ENCODE results near the gene PLEKHD1.

The PLEKHD1 gene

DNA sequence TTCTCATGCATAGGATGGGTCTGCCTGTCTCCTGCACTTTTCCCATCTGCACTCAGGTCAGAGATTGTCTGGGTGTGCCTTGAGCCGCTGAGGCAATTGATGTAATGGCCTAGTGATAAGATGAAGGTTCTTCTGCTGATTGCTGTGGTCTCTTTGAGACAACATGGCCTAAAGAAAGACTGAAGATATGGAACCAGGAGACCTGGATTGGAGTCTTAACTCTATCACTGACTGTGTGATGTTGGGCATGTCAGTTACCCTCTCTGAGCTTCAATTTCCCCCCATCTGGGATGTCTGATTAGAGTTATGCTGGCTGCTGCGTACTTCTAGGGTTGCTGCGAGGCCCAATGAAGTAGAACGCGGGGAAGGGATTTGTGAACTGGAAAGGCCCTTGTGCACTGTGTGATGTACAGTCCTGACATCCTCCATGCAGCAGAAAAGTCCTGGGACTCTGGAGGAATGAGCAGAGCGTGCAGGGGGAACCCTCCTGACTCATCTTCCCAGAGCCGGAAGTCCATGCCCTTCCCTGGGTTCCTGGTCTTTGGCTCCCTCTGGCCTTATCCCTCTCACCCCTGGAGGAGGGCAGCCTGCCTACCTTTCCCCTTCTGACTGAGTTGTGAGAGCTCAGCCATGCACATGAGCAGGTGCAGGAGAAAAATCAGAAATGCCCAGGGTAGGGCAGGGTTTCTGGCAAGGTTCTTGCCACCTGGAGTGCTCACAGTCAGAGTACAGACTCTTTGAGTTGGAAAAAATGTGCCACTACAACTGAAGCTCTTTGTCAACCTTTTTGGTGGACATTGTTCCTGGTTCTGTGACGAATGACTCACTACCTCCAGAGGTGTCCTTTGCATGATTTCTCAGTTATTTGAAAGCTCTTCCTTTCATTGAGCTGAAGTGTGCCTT lies 21.1 kb downstream of the PLEKHD1 start:
- TF ChIP-seq, protein P1, sequence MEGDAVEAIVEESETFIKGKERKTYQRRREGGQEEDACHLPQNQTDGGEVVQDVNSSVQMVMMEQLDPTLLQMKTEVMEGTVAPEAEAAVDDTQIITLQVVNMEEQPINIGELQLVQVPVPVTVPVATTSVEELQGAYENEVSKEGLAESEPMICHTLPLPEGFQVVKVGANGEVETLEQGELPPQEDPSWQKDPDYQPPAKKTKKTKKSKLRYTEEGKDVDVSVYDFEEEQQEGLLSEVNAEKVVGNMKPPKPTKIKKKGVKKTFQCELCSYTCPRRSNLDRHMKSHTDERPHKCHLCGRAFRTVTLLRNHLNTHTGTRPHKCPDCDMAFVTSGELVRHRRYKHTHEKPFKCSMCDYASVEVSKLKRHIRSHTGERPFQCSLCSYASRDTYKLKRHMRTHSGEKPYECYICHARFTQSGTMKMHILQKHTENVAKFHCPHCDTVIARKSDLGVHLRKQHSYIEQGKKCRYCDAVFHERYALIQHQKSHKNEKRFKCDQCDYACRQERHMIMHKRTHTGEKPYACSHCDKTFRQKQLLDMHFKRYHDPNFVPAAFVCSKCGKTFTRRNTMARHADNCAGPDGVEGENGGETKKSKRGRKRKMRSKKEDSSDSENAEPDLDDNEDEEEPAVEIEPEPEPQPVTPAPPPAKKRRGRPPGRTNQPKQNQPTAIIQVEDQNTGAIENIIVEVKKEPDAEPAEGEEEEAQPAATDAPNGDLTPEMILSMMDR (IDR thresholded peaks at IDR 0.05) = no peak

- TF ChIP-seq, protein P1 (IDR thresholded peaks at IDR 0.05) = no peak
Observed at GRCh38 chr14:69506241-69506595, 21.7 kb downstream of the PLEKHD1 start.

- TF ChIP-seq, protein P1 (IDR thresholded peaks at IDR 0.05) = no peak
Observed at GRCh38 chr14:69518289-69519101, 34.0 kb downstream of the PLEKHD1 start.

DNA sequence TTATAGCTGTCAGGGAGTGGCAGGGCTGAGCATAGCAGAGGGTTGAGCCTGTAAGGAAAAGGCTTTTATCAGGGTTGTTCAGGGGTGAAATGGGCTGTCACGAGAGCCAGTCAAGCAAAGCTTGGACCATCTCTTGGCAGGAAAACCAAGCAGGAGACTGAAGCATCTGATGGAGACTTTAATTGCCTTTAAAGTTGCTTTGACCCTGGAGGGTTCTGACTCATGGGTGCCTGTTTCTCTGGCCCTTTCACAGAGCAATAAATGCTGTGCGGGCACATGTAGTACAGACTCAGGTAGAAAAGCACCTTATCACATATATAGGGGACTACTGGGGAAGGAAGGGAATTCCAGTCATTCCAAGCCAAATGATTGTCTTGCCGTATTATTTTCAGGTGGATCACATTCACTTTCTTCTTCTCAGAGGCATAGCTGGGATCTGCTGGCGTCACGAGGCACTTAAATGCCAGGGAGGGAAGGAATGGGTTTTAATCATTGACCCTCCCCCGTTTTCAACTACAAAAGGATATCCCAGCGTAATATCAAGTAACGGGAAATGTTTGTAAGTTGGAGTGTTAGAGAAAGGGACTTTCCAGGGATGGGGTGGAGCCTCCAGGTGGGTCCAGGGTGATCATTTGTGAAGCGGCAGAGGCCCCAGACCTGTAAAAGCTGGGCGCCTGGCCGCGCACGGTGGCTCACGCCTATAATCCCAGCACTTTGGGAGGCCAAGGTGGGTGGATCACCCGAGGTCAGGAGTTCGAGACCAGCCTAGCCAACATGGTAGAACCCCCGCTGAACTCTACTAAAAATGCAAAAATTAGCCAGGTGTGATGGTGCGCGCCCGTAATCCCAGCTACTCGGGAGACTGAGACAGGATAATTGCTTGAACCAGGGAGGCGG lies 34.9 kb downstream of the PLEKHD1 start:
- TF ChIP-seq, protein P1 (IDR thresholded peaks at IDR 0.05) = no peak

- TF ChIP-seq, protein P1 (IDR thresholded peaks at IDR 0.05) = no peak
Observed at GRCh38 chr14:69522026-69522425, 37.5 kb downstream of the PLEKHD1 start.

DNA sequence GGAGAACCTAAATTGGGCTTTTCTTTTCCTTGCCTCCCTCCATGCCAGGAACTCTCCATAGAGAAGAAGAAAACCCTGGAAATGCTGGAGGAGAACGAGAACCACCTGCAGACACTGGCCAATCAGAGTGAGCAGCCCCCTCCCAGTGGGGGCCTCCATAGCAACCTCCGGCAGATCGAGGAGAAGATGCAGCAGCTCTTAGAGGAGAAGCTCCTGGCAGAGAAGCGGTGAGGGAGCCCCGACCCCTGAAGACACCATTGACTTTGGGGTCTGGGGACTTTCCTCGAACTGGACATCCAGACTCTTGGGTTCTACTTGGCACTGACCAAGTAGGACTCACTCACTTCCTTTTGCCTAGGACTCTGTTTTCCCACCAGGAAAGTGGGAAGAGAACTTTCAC lies 41.4 kb downstream of the PLEKHD1 start:
- TF ChIP-seq, protein P1 (IDR thresholded peaks at IDR 0.05) = no peak

DNA sequence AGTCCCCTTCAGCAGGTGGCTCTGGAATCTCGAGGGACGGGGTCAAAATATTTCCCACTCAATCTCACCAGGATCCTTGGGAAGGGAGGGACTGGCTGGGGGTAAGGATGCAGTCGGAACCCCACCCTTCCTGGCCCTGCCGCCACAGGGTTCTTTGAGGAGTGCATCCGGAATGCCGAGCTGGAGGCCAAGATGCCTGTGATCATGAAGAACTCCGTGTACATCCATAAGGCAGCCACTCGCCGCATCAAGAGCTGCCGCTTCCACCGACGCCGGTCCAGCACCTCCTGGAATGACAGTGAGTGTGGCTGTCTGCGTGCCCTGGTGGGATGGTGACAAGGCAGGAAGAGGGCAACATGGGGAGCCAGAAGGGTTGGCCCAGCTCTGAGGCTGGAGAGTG lies 43.1 kb downstream of the PLEKHD1 start:
- TF ChIP-seq, protein P1 (IDR thresholded peaks at IDR 0.05) = no peak

All from LNCAP (cell line).